Astrocyte of the spinal cord (primary cell): ENCODE results near the gene SH3BP2.

Experiments
- DNase-seq: peaks from one replicate; pipeline ENCODE4 v3.0.0; 2011; ENCODE audit warnings: low read depth, low spot score
- H3K4me3 ChIP-seq: 2 replicates; pipeline ENCODE4 v1.5.1; 2011; ENCODE audit warnings: low read depth, mild to moderate bottlenecking, low read length, moderate library complexity
- in situ Hi-C: cut with HindIII; loops from 2 replicates; pipeline ENCODE4 v1.10.0; 2017; ENCODE audit warnings: low sequenced_read_pairs
- TF ChIP-seq, protein P1 (sequence below): IDR thresholded peaks from 2 replicates; pipeline ENCODE4 v1.5.1; 2012; ENCODE audit warnings: low read depth, mild to moderate bottlenecking, low read length, inconsistent platforms

SH3BP2 gene

DNA sequence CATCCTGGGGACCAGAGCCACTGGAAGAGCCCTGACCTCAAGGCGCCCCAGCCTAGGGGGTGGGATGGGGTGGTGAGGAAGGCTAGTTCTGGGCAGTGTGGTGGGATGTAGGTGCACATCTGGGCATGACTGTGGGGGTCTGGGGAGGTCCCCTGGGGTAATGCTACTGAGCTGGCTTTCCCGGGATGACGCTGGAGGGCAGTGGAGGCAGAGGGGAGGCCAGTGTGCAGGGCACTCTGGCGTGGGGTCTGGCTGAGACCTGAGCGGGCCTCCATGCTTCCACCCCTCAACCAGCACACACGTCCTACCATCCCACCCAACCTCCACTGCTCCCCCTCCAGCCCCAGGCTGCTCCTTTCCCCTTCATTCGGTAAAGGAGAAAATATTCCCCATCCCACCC lies 4.8 kb upstream of the SH3BP2 start:
- DNase-seq, result no peak
- in situ Hi-C loops, result no loop called here
- TF ChIP-seq, protein P1, sequence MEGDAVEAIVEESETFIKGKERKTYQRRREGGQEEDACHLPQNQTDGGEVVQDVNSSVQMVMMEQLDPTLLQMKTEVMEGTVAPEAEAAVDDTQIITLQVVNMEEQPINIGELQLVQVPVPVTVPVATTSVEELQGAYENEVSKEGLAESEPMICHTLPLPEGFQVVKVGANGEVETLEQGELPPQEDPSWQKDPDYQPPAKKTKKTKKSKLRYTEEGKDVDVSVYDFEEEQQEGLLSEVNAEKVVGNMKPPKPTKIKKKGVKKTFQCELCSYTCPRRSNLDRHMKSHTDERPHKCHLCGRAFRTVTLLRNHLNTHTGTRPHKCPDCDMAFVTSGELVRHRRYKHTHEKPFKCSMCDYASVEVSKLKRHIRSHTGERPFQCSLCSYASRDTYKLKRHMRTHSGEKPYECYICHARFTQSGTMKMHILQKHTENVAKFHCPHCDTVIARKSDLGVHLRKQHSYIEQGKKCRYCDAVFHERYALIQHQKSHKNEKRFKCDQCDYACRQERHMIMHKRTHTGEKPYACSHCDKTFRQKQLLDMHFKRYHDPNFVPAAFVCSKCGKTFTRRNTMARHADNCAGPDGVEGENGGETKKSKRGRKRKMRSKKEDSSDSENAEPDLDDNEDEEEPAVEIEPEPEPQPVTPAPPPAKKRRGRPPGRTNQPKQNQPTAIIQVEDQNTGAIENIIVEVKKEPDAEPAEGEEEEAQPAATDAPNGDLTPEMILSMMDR, result no peak
- no peak overlapping the region for H3K4me3 ChIP-seq

DNA sequence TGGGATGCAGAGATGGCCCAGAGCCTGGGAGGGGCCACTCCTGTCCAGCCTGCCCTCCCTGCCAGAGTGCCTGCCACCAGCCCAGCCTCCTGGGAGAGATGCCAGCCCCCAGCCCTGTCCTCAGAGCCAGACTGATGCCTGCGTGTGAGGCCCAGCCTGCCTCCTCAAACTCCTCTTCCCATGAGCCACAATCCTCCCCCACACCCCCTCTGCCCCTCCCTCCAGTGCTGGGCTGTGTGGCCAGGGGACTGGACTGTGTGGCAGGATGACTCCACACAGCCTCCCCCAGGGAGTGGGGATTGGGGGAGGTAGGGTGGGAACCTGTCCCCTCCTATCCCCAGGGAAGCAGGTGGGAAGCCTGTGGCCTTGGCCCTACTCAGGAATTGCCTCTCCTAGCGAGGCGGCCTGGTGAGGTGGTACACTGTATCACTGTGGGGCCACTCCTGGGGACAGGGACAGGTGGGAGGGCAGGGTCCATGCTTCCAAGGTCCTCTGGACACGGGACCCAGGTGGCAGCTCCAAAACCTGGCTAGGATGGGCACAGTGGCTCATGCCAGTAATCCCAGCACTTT lies 4.3 kb upstream of the SH3BP2 start:
- in situ Hi-C loops, result no loop called here
- no peak for DNase-seq
- H3K4me3 ChIP-seq, result no peak overlapping the region
- TF ChIP-seq, protein P1, result no peak

DNA sequence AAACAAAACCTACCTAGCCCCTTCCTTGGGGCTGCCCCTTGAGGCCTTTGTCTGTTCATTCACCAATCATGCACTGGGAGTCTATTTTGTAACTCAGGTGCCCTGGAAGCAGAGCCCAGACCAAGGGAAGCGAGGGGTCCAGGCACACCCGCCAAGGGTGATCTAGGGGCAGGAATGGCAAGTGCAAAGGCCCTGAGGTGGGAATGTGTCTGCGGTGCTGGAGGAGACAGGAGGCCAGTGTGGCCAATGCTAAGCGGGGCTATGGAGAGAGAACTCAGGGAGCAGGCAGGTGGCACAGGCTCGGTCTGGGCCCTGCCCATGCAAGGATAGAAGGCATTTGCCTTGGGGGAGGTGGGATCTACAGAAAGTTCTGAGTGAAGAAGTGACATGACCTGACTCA lies 3.5 kb upstream of the SH3BP2 start:
- TF ChIP-seq, protein P1, result no peak
- no peak for DNase-seq
- H3K4me3 ChIP-seq, result no peak overlapping the region
- in situ Hi-C loops, result no loop called here

DNA sequence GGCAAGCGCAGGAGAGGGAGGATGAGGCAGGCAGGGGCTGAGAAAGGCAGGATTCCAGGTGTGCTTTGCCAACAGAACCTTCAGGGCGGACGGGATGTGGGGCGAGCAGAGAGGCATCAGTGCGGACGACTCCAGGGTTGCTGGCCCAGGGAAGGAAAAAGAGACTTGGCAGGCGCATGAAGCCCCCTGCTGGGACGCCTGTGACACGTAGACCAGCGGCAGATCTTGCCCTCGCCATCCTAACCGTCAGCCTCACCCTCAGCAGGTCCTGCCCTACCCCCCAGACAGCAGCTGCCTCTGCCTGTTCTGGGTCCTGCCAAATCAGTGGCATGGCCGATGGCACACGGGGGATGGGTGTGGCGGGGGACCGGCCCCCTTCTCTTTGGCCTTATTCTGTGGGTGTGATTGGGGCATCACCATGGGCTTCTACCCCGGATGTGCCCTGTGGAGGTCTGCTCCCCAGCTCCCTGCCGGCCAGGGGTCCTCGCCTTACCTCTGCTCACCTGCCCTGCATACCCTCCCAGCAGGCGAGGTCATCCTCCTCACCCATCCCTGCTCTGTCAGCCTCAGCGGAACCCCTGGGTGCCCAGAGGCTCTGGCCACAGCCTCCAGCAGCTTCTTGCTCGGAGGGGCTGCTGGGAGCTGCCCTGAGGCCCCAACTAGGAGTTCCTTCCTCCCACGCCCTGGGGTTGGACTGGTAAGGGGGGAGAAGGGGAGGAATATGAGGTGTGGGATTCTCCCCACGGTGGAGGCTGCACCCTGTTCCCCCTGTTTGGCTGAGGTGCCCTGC lies 2.9 kb upstream of the SH3BP2 start:
- TF ChIP-seq, protein P1, result no peak
- no peak overlapping the region for H3K4me3 ChIP-seq
- in situ Hi-C loops, result no loop called here
- no peak for DNase-seq

DNA sequence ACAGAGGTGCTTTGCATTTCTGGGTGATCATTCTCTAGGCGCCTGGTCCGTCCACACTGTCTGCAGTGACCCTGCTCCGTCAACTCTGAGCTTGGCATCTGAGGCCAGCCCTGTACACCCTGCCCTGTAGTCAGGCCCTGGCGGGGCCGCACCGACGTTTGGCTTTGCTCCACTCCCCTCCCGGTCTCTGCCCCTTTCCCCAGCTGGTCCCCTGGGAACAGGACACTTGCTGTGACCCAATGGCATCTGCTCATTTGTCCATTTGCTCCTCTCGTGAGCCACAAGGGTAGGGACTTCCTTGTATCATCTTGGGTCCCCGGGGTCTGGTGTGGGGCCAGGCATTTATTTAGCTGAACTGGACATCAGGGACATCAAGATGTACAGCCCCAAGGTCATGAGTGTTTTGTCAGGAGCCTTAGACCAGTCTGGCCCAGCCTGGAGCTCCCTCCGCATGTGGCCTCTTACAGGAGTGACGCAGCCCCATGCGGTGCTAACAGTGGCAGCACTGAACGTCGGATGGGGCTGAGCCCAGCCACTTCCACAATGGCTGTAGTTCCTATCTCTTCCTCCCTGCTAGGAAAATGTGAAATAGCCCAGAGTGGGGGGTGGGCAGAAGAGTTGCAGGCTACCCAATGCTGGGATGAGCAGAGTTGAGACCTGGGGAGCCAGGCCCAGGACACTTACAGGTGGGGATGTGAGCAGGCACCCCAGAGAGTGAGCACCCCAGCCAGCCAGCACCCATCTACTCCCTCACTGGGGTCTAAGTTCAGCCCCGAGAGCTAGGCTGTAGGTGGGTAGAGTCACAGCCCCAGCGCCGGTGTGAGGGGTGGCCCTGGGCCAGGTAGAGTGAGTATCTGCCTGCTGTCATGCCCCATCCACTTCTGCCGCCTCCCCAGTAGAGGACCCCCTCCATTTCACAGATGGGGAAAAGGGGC lies 2.0 kb upstream of the SH3BP2 start:
- TF ChIP-seq, protein P1, result no peak
- in situ Hi-C loops, result no loop called here
- no peak for DNase-seq
- H3K4me3 ChIP-seq, result no peak overlapping the region
